GM12874 (cell line): ENCODE results near the gene FRG1.

Experiments used
- CTCF ChIP-seq: IDR thresholded peaks from 2 replicates; pipeline ENCODE4 v1.5.1; 2011; ENCODE audit warnings: low read depth, mild to moderate bottlenecking, control low read depth, low read length, moderate library complexity; ENCODE audit not compliant: insufficient read depth

The FRG1 gene

DNA sequence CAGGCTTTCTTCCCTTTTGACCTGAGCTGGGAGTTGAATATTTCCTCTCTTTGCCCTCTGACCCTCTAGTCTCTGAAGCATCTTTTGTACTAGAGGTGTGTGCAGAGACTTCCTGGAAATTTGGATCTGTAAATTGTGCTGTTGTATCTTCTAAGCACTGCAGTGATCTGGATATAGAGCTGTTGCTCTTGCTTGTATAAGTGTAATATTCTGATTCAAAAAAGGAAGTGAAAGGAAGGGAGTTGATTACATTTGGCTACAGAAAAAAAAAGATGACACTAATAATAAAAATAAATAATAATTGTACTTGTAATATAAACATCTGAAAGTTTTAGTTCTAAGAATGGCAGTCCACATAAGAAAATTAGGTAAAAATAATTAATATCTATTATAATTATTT, 33.0 kb downstream of the FRG1 start:
- no peak for TF ChIP-seq CTCF

DNA sequence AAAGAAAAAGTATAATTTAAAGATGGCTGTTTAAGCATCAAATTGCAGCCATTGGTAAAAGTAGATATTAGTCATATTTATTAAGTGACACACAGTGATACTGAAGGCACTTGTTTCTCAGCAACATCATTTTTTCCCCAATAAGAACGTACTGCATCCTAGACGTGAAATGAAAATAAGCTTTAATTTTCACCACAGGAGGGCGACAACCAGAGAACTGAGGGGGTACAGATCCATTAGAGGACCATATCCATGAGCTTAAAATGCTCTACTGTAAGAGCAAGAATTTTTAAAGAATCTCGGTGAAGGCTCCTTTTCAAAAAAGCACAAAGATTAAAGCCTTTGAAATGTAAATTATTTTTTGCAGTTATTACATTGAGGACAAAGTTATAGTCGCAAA, 33.4 kb downstream of the FRG1 start:
- TF ChIP-seq CTCF, result peak; percentile 21; the same call in 1 of the 2 replicates

GRCh38 chr4:189979196-189980047, 38.8 kb downstream of the FRG1 start:
- no peak for TF ChIP-seq CTCF

- no peak for TF ChIP-seq CTCF
Observed at GRCh38 chr4:189981970-189982369, 41.3 kb downstream of the FRG1 start.

GRCh38 chr4:189988877-189989431, 48.3 kb downstream of the FRG1 start:
- TF ChIP-seq CTCF, result no peak
